Measurements from ENCODE around the gene KCNJ12. TPM values are rescaled to one million over a fixed set of nuclear protein-coding genes. Genes with fewer than 3 reads are reported as not detected.
"Not testable (repeated sequence)": the region's sequence is repeated elsewhere in the genome, so short reads cannot be mapped to it uniquely, and the experiment has no call there.

The KCNJ12 gene
- total RNA-seq, 1 donor from 2014 or later = 0.82 TPM

DNA sequence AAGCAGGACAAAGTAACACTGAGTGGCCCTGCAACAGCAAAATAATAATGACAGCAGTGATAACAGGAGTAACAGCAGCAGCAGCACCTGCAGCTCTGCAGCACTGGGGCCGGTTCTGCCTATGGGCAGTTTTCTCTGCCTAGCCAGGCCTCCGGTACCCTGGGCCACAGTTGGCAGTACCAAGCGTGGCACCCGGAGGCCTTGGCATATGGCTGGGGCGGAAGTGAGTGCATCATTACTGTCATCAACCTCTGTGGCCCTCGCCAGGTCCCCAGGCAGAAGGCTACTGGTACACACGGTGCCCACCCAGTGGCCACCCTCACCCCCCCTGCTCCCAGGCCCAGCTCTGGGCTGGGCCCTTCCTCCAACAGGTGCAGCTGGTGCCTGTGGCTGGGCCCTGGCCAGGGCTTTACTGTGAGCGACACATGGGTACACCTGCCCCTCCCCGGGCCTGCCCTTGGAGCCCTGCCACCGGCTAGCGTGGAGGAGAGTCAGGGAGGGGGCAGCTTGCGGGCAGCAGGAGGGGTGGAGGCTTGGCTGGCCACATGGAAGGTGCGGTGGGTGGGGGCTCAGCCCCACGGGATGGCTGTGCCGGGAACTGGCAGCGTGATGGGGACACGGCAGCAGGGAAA, 3.0 kb downstream of the KCNJ12 start:
- no peak for DNase-seq (ENCODE audit: low spot score in 2 of 2)
- no peak for FAIRE-seq

DNA sequence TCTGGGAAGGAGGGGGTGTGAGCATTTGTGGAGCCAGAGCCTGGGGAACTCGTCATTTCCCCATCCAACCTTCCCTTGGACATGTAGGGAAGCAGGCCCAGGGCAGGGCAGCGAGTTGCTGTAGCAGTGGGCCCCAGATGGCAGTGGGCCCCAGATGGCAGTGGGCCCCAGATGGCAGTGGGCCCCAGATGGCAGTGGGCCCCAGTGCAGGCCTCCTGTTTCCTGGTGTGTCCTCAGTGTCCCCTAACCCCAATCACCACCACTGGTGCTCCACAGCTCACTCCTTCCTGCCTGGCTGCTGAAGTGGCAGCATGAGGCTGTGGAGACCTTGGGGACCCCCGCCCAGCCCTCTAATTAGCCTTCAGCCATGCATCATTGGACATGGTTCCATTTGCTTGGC, 4.5 kb downstream of the KCNJ12 start:
- no peak for FAIRE-seq
- DNase-seq (ENCODE audit: low spot score in 2 of 2) = no peak

DNA sequence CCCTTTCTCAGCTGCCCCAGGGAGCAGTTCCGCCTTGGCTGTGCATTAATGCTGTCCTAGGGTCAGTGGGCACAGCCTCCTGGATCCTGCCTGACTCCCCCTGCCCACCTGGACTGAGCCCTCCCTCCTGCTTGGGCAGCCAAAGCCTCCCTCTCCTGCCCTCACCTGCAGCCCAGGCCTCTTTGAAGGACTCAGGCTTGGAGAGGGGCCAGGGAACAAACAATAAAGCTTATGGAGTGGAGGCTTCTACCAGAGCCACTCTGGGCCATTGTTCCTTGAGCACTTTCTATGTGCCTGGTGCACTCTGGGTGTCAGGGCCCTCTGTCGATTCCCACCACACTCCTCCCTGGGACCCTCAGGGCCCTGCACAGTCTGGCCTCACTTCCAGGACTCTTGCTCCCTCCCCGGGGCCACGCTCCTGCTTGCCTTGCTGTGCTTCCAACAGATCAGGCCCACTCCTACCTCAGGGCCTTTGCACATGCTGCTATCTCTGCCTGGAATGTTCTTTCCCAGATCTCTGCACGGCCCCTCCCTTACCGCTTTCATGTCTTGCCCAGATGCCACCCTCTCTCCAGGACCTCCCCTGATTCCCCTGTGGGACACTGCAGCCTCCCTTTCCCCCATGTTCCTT, 5.0 kb downstream of the KCNJ12 start:
- no peak for FAIRE-seq
- no peak for DNase-seq (ENCODE audit: low spot score in 2 of 2)

DNA sequence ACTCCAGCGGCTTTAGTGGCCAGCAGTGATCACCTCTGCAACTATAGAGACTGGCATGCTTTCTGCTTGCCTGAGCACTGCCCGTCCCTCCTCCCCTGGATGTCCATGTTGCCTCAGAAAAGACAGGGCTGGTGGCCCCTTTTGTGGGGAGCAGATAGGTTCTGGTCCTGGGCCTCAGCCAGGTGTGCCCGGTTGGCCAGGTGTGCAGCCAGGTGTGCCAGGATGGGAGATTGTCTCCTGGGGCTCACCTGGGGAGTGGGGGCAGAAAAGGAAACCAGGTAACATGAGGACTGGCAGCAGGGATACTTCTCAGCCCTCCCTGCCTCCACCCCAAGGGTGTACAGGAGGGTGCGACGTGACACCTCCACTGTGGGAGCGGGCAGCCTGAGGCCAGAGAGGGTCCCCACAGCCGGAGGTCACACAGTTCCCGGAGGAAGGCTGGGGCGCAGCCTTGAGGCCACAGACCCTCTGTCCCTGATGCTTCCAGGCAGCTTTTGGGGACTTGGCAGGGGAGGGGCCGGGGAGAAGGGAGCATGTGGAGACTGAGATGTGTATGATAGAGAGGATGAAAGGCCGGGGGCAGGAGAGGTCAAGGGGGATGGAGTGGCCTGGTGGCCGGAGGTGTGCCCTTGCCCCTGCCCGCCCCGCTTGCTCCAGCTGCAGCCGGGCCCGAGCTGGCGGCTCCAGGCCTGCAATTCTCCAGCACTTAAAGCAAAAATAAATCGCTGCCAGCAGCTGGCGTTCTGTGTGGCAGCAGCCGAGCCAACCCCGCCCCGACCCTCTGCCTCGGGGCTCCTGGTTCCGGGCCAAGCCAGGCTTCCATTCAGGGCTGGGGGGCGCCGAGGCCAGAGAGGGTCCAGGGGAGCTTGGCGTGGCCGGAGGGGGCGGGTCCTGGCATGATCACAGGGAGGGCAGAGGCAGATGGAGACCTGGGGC, 6.7 kb downstream of the KCNJ12 start:
- DNase-seq (ENCODE audit: low spot score in 2 of 2) = no peak
- no peak for FAIRE-seq

DNA sequence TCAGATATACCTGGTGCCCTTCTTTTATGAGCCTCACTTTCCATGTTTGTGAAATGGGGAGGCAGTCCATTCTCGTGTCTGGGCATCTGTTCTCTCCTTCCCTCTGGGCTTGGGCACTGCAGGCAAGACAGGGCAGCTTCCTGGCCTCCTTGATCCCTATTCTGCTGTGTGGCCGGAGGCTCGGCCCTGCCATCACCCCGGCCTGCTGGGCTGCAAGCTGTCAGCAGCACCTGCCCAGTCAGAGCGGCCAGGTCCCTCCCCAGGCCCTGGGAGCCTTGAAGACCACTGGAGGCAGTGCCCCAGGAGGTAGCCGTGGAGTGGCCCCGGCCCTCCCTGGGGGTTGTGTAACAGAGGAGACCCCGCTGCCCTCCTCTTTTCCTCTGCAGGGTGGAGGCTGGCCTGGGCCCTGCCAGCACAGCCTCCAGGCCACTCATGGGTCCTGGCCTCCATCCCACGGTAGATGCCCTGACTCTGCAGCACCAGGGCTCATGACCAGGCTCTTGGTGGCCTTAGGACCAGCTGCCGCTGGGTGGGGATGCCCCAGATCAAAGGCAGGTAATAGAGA, 9.2 kb downstream of the KCNJ12 start:
- FAIRE-seq (no peak), DNase-seq (ENCODE audit: low spot score in 2 of 2) (no peak)

DNA sequence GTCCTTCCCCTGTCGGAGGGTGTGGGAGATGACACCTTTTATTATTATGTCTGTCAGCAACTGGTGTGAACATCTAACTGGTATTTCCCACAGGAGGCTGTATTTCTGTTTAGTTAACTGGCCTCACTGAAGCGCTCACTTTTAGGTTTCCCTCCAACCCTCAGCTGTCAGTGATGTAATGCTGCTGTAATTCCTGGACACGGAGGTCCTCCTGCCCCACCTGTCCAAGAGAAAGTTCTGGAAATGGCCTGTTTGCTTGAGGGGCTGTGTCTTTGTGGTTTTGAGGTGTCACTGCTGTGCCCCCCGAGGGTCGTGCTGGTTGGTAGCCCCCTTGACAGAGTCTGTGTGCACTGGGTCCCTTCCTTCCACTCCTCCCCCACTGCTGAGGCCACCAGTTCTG, 11.5 kb downstream of the KCNJ12 start:
- DNase-seq (ENCODE audit: low spot score in 2 of 2) (no peak), FAIRE-seq (no peak)

DNA sequence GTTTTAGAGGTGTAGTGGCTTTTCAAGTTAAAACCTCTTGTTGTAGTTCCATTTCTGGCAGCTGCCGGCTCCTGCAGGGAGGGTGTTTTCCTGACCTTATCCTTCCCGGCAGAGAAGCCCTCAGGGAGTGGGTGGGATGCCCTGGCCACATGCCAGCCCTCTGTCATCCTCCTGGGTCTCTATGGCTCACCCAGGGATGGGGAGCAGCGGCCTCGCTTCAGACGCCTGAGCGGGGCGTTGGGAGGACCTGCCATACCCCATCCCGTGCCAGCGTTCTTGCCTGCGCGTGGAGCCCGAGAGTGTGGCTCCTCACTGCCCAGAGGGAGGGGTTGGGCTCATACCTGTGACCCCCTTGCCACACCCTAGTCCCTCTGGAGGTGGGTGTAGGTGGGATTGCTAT, 11.9 kb downstream of the KCNJ12 start:
- FAIRE-seq (no peak), DNase-seq (ENCODE audit: low spot score in 2 of 2) (no peak)

DNA sequence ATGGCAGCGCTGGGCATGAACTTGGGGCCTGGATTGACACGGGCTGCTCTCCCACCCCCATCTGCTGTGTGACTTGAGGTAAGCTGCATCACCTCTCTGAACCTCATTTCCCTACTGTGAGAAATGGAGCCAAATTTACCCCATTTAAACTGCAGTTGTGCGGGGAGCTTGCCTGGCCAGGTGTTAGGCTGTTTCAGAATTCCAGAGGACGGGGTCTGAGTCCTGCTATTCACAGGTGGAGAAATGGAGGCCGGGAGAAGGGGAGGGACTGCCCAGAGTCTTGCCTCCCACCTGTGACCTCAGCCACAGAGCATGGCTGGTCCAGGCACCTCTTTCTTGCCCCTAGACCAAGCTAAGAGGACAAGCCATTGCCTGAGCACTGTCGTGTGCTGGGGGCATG, 12.8 kb downstream of the KCNJ12 start:
- FAIRE-seq (no peak), DNase-seq (ENCODE audit: low spot score in 2 of 2) (no peak)

DNA sequence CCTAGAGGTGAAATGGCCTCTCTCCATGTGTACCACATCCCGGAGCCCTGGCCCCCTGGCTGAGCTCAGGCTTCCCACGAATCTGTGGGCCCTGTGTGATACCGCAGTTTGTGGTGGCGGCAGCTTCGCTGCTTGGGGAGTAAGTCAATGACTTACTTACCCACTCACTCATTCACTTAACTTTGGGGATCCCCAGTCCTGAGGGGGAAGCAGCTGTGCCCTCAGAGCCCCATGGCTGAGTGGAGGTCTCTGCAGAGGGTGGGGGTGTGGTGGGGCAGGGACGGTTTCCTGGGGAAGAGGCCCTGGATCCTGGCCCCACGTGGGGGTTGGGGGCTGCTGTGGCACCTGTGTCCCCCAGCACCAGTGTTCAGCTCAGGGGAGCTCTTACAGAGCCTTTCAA, 13.2 kb downstream of the KCNJ12 start:
- no peak for FAIRE-seq
- no peak for DNase-seq (ENCODE audit: low spot score in 2 of 2)

DNA sequence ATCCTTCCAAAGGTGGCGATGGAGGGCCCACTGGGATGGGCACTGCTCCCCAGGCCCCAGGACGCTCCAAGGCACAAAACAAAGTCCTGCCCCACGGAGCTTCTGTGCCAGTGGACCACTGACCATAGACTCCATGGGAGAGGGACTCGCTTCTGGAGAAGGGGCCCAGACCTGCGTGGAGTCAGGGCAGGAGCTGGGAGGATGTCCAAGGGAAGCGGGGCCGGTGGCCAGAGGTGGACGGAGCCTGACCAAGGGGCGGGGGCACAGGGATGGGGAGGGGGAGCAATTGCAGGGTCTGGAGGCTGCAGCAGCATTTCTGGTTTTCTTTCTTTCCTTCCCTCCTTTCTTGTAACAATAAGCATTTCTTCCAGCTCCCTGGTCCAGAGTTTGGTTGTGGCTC, 14.1 kb downstream of the KCNJ12 start:
- FAIRE-seq (no peak), DNase-seq (ENCODE audit: low spot score in 2 of 2) (no peak)

DNA sequence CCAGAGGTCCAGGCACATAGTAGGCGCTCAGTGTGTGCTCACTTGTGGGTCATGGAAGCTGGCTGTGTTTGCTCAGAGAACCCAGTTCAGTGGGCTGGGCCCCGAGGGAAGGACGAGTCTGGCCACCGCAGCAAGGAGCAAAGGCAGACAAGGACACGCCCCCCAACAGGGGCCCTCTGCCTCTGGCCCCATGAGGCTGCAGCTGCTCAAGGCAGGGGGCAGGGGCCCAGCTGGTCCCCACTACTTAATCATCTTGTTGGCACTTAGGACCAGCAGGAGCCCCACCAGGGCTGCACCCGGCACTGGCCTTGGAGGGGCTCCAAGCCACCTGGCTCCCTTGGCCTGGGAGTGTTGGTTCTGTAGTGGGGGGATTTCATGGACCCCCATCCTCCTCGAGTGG, 16.1 kb downstream of the KCNJ12 start:
- FAIRE-seq = no peak
- DNase-seq (ENCODE audit: low spot score in 2 of 2) = no peak

DNA sequence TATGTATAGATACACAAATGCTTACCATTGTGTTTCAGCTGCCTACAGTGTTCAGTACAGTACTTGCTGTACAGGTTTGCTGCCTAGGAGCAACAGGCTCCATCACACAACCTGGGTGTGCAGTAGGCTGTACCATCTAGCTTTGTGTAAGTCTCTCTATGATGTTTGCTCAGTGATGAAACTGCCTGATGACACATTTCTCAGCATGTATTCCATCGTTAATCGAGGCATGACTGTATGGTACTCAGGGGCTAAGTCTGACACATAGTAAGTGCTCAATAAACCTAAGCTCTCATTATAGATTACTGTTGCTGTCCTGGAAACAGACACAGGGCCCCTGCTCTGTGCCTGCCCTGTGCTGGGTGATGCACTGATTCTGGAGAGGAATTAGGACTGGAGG, 18.1 kb downstream of the KCNJ12 start:
- FAIRE-seq (no peak), DNase-seq (ENCODE audit: low spot score in 2 of 2) (no peak)

DNA sequence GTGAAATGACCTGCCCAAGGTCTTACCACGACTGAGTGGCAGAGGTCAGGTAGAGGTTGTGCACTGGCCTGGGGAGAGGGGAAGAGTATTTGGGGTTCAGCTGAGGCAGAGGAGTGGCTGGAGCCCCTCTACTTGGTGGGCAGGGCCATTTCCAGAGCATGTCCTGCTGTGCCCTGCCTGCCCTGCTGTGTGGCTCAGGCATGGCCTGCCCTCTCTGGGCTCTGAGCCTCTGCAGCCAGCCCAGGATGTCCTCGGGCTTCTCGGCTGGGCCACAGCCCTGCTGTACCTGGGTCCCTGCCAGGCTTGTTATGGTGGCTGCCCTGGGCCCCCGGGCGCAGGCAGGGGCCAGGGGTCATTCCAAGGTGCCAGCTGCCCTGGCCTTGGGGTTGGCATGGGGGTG, 19.6 kb downstream of the KCNJ12 start:
- DNase-seq (ENCODE audit: low spot score in 2 of 2) (no peak), FAIRE-seq (no peak)

DNA sequence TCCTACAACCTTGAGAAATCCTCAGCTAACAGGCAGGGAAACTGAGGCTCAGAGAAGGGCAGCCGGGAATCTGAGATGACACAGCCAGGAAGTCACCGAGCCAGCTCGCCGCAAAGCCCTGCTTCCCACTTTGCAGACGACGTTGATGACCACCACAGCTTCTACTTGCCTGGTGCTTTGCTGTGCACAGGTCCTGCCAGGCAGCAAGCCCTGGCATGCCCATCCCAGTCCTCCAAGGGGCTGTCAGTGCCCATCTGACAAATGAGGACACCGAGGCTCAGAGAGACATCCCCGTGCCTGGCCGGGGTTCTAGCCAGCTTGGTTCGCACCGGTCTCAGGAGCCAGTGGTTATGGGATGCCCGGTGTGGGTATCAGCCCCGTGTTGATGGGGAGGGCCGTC, 20.1 kb downstream of the KCNJ12 start:
- FAIRE-seq (no peak), DNase-seq (ENCODE audit: low spot score in 2 of 2) (no peak)

DNA sequence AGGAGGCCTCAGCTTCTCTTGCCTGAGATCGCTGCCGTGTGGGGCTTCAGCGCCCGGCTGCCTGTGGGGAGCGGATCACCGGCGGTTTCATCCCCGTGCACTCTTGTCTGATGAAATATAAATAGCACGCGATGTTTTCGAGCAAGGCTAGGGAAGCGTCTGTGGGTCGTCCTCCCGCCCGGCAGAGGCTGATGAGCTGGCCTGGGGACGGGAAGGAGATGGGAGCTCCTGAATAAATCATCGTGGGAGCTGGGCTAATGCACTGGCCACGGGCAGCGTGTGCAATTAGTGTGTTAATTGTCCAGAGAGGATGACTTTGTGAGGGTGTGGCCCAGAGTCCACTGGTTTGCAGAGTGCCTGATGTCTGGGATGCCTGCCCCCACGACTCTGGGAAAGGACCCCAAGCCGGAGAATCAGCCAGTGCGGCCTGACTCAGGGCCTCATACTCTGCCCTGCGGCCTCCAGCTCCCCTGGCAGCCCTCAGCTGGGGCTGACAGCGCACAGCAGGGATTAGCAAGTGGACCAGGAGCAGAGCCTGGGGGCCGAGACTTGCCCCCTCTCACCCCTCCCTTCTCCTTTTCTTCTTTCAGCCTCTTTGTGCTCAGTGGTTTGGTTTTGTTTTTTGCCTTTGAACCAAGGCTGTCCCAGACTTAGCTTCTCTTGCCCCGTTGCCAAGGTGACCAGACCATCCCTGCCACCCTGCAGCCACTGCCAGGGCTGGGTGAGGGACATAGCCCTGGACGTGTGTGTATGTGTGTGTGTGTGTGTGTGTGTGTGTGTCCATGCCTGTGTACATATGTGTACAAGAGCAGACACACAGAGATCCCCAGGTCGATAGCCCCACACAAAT, 21.4 kb downstream of the KCNJ12 start:
- no peak for DNase-seq (ENCODE audit: low spot score in 2 of 2)
- FAIRE-seq = no peak

DNA sequence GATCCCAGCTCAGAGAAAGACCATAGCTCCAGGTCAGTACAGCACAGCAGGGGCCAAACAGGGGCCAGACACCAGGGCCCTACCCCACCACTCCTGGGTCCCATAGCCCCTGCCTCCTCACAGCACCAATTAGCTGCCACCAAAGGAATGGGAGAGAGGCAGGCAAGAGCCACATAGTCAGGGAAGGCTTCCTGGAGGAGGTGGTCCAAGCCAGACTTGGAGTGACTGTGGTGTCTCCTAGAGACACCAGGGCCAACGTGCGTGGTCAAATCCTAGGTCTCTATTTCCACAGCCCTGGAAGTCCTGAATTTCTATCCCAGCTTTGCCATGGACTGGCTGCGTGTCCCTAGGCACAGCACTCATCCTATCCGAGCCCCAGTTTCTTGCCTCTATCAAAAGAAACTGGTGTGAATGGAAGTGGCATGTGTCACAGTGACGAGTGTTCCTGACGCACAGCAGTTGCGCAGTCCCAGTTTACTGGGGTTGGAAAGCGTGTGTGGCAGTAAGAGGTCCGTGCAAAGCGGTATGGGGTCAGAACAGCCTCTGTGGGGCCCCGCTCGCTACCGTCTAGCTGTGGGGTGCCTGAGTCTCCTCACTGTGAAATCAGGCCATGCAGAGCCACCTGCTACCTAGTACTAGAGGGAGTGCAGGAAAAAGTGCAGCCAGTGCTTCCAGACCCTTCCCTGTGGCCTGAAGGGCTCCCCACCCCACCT, 23.5 kb downstream of the KCNJ12 start:
- no peak for DNase-seq (ENCODE audit: low spot score in 2 of 2)
- FAIRE-seq = no peak

DNA sequence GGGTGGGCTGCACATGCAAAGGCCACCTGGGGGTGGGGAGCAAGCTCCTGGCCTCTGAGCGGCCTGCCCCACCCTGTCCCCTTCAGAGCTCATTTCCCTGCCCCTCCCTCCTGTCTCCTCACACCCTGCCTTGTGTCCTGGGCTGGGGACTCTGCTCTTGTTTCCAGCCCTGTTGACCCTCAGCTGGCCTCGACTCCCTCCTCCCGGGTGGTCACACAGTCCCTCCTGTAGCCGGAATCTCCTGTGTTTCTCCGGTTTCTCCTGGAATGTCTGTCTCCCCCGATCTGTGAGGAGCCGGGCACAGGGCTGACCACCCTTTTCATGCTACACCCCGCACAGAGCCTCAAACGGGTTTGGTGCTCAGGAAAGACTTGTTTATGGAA, 24.0 kb downstream of the KCNJ12 start:
- not testable (repeated sequence) for DNase-seq (ENCODE audit: low spot score in 2 of 2); FAIRE-seq

DNA sequence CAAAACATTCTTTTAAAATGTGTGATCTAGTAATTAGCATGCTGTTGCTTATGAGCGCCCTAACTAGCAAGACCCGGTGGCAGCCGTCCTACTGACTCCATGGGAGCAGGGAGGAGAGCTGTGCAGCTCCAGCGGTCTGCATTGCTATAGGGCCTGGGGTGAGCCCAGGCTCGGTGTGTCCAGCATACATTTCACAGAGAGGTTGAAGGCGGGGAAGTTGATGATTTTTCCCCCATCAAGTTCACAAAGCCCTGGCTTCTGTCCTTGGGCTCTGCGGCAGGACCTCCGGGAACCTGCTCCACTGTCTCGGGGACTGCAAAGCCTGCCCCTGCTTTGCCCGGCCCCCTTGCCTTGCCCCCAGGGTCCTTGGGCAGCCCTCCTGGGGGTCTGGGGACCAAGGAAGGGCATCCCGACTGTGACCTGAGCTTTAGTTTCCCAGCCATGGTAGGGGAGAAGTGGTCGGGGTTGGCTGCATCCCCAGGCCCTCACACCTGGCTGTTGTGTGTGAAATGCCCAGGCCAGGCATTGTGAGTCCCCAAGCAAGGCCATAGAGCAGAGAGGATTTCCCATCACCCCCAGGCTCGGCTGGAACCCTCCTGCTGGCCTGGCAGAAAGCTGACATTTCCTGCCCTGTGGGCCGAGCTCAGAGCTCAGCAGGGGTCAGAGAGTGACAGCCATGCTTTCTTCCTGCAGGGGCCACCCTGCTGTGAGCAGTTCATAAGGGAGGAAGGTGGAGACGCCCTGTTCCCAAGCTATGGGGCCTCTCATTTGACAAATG, 24.8 kb downstream of the KCNJ12 start:
- DNase-seq (ENCODE audit: low spot score in 2 of 2) (no peak), FAIRE-seq (no peak)

DNA sequence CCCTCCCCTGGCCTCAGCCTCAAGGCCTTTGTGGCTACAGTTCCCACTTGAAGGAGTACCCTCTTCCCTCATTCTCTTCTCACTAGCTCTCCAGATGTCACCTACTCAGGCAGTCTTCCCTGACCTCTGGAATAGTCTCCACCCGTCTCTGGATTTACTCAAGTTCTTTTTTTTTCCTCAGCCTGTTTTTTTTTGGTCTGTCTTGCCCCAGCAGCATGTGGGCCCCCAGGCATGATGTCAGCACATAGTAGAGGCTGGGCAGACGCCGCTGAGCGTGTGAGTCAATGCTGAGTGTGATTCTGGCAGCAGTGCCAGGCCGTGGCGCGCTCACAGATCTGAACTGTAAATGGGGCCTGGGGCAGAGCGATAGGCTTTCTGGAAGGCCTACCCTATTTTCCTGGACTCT, 26.0 kb downstream of the KCNJ12 start:
- not testable (repeated sequence) for DNase-seq (ENCODE audit: low spot score in 2 of 2); FAIRE-seq

Measured in frontal cortex (tissue), 4 donors.